ENCODE measurements around the gene RLN1.

- TF ChIP-seq CTCF (IDR thresholded peaks at IDR 0.05) (no peak), POLR2A (IDR thresholded peaks at IDR 0.05) (no peak), EP300 (IDR thresholded peaks at IDR 0.05) (no peak)
Measured at GRCh38 chr9:5364294-5365024, 24.8 kb upstream of the RLN1 start.
